Activated CD8-positive, alpha-beta memory T cell treated with anti-CD3 and anti-CD28 coated beads for 24 hours (primary cell): ENCODE data around the gene MYO9B.
"Not testable (repeated sequence)": the region's sequence is repeated elsewhere in the genome, so short reads cannot be mapped to it uniquely, and the experiment has no call there.

Source experiments
- DNase-seq: peaks from one replicate; pipeline ENCODE4 v3.0.0-alpha.2; 2020

Gene MYO9B

DNA sequence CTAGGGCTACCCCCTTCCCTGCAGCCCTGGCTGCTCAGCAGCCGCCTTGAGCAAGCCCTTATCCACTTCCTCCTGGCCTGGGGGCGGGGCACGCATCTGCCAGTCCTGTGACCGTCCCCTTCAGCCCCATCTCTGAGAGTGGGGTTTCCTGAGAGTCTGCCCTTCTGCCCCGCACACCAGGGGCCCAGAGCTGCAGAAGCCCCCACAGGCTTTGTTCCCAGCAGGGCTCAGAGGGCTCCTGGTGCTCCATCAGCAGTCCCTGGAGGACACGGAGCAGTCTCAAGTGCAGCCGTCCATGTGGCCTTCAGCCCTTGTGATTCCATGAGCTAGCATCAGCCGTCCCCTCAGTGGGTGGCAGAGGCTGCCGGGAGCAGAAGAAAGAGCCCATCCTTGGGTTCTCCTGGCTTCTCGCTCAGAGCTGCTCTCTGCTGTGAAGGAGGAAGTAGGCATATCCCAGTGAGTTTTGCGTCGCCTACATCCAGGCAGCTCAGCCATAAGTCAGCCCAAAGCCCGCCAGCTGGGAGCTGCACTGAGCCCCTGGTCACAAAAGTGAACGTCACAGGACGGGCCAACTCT is 16.3 kb downstream of the MYO9B start:
- DNase-seq, result no peak

DNA sequence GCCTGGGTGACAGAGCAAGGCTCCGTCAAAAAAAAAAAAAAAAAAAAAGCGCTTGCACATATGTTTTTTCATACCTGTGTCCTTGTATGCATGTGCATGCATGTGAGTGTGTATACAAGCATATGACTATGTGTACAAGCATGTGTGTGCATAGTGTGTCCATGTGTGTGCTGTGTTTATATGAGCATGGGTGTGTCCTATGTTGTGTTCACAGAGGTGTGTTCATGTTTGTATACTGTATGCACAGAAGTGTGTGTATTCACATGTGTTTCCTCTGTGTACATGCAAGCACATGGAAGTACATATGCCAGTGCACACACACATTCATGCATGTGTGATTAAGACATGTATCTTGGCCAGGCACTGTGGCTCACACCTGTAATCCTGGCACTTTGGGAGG is 17.1 kb downstream of the MYO9B start:
- DNase-seq, result no peak

DNA sequence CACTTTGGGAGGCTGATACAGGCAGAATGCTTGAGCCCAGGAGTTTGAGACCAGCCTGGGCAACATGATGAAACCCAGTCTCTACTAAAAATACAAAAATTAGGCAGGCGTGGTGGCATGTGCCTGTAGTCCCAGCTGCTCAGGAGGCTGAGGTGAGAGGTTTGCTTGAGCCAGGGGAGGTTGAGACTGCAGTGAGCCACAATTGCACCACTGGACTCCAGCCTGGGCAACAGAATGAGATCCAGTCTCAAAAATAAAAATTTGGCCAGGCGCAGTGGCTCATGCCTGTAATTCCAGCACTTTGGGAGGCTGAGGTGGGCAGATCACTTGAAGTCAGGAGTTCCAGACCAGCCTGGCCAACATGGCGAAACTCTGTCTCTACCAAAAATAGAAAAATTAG is 19.1 kb downstream of the MYO9B start:
- not testable (repeated sequence) for DNase-seq

DNA sequence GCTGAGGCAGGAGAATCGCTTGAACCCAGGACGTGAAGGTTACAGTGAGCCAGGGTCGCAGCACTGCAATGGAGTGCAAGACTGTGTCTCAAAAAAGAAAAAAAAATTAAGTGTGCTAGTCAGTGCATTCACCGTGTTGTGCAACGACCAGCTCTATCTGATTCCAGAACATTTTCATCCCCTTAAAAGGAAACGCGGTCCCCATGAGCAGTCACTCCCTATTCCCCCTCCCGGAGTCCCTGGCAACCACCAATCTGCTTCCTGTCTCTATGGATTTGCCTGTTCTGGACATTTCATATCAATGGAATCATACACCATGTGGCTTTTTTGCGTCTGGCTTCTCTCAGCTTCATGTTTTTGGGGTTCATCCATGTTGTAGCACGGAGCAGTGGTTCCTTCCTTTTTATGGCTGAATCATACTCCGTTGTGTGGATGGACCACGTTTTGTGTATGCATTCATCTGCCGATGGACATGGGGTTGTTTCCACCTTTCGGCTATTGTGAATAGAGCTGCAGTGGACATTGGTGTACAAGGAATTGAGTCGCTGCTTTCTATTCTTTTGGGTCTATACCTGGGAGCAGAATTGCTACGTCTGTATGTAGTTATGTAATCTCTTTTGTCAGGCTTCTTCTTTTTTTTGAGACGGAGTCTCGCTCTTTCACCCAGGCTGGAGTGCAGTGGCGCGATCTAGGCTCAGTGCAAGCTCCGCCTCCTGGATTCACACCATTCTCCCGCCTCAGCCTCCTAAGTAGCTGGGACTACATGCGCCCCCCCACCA is 19.8 kb downstream of the MYO9B start:
- DNase-seq, result no peak

DNA sequence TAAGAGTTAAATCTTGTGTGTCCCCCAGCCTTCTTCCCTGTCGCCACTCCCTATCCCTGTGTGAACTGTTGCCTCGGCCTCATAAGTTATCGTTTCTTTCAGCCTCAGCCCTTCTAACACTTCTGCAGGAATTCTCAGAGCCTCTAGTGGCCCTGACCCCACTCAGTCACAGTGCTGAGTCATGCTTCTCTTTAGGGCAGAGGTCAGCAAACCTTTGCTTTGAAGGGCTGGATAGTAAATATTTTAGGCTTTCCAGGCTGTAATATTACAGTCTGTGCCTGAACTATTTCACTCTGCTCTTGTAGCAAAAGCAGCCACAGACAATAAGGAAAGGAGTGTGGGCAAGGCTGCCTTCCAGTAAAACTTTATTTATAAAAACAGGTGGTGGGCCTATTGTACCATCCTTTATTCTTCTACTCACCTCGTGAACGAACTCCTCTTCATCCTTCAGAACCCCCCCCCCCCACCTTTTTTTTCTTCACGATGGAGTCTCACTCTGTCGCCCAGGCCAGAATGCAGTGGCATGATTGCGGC is 22.1 kb downstream of the MYO9B start:
- DNase-seq, result no peak

DNA sequence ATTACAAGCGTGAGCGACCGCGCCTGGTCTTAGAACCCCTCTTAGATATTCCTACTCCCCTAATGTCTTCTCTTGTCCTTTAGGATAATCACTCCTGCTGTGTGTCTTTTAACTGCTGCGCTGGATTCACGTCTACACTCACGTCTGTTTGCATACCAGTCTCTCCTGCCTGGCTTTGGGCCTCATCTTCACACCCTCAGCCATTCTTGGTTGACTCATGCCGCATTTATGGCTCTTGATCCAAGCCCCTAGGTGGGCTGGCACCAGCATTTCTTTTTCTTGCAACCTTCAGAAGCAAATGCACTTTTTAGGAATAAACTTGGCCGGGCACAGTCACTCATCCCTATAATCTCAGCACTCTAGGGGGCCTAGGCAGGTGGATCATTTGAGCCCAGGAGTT is 22.7 kb downstream of the MYO9B start:
- DNase-seq, result no peak

DNA sequence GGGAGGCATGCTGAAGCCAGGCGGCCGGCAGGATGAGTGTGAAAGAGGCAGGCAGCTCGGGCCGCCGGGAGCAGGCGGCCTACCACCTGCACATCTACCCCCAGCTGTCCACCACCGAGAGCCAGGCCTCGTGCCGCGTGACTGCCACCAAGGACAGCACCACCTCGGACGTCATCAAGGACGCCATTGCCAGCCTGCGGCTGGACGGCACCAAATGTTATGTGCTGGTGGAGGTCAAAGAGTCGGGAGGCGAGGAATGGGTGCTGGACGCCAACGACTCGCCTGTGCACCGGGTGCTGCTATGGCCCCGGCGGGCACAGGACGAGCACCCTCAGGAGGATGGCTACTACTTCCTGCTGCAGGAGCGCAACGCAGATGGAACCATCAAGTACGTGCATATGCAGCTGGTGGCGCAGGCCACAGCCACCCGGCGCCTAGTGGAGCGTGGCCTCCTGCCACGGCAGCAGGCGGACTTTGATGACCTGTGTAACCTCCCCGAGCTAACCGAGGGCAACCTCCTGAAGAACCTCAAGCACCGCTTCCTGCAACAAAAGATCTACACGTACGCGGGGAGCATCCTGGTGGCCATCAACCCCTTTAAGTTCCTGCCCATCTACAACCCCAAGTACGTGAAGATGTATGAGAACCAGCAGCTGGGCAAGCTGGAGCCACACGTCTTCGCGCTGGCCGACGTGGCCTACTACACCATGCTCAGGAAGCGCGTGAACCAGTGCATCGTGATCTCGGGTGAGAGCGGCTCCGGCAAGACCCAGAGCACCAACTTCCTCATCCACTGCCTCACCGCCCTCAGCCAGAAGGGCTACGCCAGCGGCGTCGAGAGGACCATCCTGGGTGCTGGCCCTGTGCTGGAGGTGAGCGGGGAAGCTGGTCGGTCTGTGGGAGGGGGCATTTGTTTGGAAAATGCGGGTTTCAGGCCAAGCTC is 26.4 kb downstream of the MYO9B start:
- no peak for DNase-seq

DNA sequence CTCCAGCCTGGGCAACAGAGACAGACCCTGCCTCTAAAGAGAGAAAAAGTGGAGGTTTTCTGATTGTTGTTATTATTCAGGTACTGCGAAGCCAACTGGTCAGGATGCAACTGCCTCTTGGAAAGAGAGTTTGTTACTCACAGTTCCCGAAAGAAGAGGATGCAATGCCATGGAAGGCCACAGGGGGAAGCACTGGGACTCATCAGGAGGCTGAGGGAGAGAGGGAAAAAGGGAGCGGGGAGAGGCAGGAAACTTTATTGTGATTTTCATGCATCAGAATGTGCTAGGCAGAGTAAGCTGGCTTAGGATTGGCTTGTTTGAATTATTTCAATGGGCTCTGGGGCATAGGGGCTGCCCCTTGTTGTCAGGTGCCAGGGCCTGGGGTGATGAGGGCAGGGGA is 27.6 kb downstream of the MYO9B start:
- no peak for DNase-seq

DNA sequence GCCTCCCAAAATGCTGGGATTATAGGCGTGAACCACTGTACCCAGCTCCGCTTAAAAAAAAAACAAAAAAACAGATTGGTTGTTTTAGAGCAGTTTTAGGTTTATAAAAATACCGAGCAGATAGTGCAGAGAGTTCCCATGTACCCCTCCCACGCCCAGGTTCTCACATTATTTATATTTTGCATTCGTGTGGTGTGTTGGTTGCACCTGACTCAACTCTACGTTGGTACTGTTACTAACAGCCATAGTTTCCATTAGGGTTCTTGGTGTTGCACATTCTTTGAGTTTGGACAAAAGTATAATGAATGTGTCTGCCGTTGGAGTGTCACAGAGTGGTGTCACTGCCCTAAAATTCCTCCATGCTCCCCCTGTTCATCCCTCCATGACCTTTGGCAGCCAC is 29.1 kb downstream of the MYO9B start:
- no peak for DNase-seq

DNA sequence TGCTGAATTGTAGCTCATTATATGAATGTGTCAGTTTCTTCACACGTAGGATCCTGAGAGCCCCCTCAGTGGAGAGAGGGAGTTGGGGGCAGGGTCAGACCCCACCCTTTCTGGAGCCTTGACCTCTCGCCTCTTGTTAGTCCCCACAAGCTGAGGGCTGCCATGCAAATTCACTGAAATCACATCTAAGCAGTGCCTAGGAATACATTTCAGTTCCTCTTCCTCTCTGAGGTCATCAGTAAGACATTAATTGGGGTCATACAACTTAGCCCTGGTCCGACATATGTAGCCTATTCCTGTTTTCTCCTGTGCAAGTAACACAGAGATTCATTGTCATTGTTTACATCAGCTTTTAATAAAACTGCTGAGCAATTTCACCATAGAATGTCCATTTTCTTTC is 30.0 kb downstream of the MYO9B start:
- no peak for DNase-seq

DNA sequence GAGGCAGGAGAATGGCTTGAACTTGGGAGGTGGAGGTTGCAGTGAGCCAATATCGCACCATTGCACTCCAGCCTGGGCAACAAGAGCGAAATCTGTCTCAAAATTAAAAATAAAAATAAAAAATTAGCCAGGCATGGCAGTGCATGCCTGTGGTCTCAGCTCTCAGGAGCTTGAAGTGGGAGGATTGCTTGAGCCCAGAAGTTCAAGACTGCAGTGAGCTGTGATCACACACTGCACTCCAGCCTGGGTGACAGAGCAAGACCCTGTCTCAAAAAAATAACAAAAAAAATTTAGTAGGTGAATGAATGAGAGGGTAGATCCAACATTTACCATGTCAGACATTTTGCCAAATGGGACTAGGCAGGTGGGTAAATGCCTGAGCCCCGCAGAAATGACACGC is 31.4 kb downstream of the MYO9B start:
- DNase-seq, result not testable (repeated sequence)

DNA sequence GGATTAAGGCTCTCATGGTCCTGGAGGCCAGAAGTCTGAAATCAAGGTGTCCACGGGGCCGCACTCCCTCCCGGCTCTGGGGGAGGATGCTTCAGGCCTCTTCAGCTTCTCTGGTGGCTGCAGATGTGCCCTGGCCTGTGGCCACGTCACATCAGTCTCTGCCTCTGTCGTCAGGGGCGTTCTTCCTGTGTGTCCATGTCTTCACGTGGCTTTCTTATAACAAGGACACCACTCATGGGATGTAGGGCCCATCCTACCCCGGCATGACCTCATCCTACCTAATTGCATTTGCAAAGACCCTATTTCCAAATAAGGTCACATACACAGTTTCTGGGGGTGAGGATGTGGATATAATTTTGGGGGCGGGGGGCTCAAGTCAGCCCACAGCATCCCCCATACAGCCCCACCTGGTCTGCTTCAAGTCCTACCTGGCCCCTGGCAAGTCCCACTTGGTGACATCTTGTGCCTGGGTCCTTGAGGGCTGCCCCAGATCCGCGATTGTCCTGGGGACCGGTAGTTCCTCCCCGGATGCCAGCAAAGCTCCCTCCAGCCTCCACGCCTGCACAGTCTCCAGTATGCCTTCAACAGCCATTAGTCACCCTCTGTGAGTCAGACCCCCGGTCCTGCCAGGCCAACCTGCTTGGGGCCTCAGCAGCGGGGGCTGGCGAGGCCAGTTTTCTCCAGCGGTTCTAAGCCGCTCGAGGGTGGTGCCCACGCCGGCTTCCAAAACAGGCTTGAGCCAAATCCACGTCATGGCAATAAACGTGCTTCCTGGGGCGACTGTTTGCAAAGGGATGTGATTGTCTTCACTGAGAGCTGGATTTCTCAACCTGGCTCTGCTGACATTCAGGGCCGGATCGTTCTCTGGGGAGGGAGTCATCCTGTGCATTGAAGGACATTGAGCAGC is 32.2 kb downstream of the MYO9B start:
- DNase-seq, result no peak

DNA sequence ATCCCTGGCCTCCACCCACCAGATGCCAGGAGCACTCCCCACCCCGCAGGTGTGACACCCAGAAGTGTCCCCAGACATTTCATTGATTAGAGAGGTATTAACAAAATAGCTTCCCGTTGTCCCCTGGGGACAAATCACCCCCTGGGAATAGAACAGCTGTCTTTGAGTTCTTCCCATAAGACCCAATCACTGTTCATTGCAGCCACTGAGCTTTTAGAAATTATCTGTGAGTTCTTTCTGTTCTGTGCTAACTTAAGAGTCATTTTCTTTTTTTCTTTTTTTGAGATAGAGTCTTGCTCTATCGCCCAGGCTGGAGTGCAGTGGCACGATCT is 32.8 kb downstream of the MYO9B start:
- DNase-seq, result no peak

DNA sequence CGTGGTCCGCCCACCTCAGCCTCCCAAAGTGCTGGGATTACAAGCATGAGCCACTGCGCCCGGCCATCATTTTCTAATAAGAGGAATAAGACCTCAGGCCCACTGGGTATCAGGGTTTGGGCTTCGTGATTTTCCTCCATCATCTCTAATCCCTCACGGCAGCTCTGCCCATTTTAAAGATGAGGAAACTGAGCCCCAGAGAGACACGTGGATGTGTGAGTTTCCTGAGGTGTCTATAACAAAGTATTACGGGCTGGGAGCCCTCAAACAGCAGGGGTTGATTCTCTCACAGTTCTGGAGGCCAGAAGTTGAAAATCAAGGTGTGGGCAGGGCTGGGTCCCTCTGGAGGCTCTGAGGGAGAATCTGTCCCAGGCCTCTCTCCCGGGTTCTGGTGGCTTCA is 33.7 kb downstream of the MYO9B start:
- DNase-seq, result no peak

DNA sequence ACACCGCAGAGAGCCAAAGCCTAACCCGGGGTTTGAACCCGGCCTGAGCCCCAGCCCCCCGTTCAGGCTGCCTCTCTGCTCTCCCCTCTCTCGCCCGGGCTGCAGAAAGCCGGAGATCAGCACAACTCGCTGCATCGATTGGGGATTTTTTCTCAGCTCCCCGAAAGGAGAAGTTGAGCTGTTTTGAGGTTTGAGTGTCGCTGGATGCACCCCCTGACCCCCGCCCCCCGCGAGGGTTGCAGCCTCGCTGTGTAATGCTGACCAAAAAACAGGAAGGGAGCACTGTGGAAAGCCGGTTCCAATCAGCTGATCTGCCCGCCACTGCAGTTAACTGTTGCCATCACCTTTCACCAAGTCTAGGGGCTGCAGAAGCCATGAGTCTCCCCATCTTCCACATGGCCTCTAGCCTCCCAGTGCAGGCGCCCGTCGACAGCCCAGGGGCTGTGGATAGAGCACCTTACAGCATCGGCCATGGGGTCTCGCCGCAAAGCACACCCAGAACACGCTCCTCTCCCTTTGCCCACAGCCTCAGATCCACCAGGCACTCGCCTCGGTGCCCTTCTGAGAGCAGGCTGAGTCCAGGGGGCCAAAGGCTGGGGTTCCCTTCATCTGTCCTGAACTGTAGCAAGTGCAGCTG is 34.5 kb downstream of the MYO9B start:
- DNase-seq, result peak; percentile 60

DNA sequence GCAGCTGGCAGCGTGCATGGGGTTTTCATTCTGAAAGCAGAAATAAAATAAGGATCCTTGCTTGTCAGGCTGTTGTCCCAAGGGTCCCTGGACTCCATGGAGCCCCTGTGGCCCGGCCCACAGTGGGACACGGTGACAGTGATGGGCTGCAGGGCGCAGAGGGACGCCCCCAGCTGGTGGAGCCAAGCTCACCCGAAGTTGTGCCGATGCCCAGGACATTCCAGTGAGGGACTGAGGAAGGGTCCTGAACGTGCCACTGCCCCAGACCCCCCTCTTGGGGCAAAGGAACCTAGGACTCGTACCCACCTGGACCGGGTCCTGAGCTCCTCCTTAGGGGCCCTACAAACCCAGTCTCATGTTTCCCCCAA is 35.0 kb downstream of the MYO9B start:
- no peak for DNase-seq

DNA sequence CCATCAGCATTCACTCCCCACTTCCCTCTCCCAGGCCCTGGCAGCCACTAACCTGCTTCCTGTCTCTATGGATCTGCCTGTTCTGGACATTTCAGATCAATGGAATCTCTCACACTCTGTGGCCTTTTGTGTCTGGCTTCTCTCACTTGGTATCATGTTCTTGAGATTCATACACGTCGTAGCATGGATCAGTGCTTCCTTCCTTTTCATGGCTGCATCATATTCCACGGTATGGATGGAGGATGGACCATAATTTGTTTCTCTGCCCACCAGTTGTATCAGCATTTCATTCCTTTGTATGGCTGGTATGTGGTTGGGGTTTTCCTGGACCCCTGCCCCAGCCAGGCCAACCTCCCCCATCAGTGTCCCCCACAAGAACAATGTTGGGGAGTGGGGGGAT is 36.2 kb downstream of the MYO9B start:
- DNase-seq, result no peak

DNA sequence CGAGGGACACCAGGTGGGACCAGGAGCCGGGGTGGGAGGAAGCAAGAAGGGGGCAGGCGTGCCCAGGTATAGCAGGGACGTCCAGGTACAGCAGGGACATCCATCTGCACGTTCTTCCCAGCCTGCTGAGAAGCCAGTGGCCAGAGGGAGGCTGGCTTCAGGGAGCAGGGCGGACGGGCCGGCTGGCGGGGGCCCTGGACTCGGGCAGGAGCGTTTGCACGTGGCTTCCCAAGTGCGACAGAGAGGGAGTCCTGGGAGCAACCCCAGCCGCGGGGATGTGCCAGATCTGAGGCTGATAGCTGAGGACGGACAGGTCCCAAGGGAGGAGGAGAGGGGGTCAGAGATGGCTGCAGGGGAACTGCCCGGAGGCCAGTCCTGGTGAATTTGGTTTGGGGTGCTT is 36.7 kb downstream of the MYO9B start:
- no peak for DNase-seq

DNA sequence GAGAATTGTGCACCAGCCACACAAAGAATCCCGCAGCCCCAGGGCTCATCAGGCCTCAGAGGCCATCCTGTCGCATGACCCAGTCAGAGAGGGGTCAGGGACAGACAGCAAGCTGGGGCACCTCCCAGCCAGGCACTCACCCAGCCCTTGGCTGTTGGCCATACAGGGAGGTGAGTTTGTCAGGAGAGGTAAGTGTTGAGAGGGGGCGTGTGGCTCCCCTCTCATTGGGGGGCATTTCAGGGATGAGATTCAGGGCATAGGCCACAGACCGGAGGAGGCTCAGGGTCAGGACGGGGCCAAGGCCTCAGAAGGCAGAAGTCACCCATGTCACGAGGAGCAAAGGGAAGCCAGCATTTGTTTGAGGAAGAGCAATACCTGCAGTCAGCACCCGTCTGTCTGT is 37.1 kb downstream of the MYO9B start:
- no peak for DNase-seq

DNA sequence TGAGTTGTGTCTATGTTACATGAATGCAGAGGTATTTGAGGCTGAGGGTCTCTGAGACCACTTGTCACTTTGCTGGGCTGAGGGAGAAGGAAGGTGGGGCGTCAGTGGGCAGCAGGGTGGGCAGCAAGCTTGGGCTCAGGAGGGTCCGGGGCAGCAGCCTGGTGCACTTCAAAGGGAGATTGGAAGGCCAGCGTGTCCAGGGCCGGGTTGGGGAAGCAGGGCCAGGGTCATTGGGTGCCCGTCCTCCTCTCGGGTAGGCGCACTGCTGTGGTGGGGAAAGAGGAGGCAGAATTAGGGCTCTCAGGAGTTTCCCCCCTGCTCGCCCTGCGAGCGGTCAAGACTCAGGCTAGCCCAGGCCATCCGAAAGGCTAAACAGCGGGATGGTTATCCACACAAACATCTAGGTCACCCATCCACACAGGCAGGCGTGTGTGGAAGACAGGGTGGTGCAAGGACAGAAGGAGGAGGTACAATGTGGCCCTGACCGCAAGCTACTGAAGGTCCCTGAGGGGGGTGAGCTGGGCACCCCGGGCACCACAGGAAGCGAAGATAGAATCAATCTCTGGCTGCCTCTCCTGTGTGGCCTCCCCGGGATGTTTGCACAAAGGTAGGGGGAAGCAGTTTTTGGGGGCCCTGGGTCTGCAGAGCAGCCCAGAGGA is 37.7 kb downstream of the MYO9B start:
- DNase-seq, result no peak

DNA sequence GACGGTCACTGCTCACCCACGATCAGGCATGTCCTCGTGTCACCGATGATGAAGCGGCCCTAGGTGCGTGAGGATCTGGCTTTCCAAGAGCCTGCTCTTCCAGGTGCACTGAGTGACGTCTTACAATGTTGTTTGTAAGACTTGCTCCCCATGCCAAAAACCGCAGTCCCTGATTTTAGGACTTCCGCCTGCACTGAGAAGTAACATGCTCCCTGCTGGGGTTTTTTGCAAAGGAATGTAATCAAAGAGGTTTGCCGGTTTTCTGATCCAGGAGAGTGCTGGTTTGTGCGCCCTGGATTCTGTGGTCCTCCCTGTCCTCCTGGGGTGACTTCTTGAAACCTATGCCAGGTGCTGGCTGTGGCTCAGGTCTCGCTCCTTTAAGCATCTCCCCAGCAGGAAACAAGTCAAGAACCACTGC is 38.8 kb downstream of the MYO9B start:
- DNase-seq, result no peak
